Retinal pigment epithelial cell (primary cell): ENCODE data around the gene SPEG.

Experiments used
- DNase-seq: peaks from one replicate; pipeline ENCODE4 v3.0.0-alpha.2; 2010; ENCODE audit warnings: low read depth
- H3K4me3 ChIP-seq: 2 replicates; pipeline ENCODE4 v1.5.1; 2011; ENCODE audit warnings: mild to moderate bottlenecking, low read length, control low read depth, moderate library complexity
- CTCF ChIP-seq: conservative IDR thresholded peaks from 2 replicates; pipeline ENCODE4 v1.5.1; 2011; ENCODE audit warnings: low read depth, low read length, control low read depth, inconsistent platforms

Gene SPEG

DNA sequence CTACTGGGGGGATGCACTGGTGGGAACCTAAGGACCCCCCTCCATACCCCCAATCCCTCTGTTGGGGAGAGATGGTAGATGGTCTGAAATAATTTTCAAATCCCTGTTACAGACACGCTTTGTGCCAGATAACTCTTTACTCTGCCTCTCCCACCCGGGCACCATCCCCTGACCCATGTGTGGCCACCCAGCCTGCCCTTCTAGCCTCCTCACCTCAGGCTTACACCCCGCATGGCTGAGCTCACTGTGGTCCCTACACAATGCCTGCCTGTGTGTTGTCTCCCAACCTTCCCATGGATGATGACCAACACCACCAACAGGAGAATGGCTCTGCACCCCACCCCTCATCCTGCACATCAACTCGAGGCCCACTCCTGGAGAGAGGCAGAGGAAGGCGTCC, 15.0 kb downstream of the SPEG start:
- no peak for TF ChIP-seq CTCF
- H3K4me3 ChIP-seq, result no peak overlapping the region
- DNase-seq, result no peak

GRCh38 chr2:219451661-219452360, 17.2 kb downstream of the SPEG start:
- TF ChIP-seq CTCF, result no peak
- no peak overlapping the region for H3K4me3 ChIP-seq
- no peak for DNase-seq

- no peak overlapping the region for H3K4me3 ChIP-seq
- TF ChIP-seq CTCF, result no peak
- DNase-seq, result no peak
Measured at GRCh38 chr2:219452361-219453317, 18.0 kb downstream of the SPEG start.

DNA sequence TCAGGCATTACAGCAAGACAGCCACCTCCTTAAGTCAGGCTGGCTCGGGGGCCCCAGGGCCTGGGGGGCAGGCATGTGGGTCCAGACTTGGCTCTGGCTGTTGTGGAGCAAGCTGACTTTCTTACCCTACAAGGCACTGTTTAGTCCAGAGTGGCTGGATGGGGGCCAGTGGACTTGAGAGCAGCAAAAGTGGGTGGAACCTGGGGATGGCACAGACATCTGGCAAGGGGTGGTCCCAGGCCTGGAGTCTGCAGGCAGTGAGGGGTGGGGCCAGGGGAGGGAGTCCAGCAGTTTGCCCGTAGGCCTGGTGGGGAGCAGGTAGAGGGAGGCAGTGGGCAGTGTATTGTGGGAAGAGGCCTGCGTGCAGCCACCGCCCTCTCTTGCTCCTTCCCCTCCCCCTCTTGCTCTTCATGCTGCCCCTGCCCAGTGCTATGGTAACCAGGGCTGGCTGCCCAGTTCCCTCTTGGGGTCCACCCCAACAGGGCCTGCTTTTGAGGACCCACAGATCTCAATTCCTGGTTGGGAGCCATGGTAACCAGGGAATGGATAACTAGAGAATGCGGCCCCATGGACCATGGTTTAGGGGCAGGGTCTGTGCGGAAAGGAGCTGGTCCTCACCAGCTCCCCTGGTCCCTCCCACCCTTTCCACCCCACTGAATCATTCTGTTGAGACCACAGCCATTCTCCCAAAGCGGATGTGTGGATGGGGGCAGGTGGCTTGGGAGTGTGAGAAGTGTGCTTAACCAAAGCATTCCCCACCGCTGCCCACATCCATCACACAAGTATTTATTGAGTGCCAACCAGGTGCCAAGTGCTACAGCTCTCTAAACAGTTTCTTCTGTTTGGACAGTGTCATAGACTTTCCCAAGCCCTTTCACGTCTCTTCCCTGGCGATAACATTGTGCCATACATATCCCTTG, 19.3 kb downstream of the SPEG start:
- TF ChIP-seq CTCF, result no peak
- DNase-seq, result no peak
- H3K4me3 ChIP-seq, result no peak overlapping the region

DNA sequence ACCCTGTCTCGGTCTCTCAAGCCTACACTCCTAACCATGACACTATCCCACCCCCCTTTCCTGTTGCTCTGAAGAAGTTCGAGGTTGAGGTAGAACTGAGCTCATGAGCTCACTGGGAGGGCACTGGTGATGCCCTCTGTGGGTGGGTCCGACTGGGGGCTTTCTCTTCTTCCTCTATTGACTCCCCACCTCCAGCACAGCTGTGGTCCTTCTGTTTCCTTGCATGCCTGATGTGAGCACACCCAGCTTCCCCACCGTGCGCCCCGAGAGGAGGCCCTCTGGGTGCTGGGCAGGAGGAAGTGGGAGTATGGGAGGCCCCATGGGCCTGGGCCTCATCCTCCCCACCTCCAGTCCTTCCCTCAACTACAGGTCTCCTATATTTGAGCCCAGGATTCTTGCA, 20.9 kb downstream of the SPEG start:
- DNase-seq, result no peak
- no peak for TF ChIP-seq CTCF
- no peak overlapping the region for H3K4me3 ChIP-seq

DNA sequence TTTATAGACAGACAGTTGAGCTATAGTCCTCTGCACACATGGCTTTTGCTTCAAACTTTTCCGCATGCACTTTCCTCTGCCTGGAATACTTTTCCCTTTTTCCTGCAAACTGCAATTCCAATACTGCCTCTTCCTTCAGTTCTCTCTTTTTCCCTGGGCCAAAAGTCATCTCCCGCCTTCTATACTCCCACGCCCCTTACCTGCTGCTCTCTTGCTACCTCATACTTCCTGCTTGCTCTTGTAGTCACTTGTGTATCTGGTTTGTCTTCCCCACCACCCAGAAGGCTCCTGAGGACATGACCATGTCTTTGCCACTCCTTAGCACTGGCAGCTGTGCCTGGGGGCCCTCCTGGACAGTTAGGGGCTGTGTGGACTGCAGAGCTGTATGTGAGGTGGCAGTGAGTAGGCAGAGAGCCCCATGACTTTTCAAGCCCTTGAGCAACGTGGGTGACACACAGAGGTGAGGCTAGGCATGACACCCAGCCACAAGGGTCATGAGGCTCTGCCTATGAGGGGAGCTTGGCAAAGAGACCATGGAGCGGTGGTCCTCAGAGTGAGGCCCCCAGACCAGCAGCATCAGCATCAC, 23.2 kb downstream of the SPEG start:
- DNase-seq, result no peak
- H3K4me3 ChIP-seq, result no peak overlapping the region
- TF ChIP-seq CTCF, result peak; percentile 11
